MCF 10A (cell line): ENCODE measurements around the gene COMMD4. TPM values are rescaled to one million over a fixed set of nuclear protein-coding genes. Genes with fewer than 3 reads are reported as not detected.

Experiments used
- BruUV-seq: library from RNA; stranded (reverse); fragments of 400-500 nt; replicated peaks from 2 replicates; lab custom pipeline; 2021; lab: Mats Ljungman, UMichigan
- CTCF ChIA-PET: fragments of 300-600 bp; sonication (Branson Sonifier 250); formaldehyde crosslinking; extraction: SDS; loops from one replicate; lab custom pipeline; 2021; ENCODE audit warnings: antibody characterized with exemption, inconsistent platforms; lab: Yijun Ruan, JAX
- POLR2A ChIA-PET: fragments of 300-600, 350-650 bp; sonication (Branson Sonifier 250); formaldehyde crosslinking; extraction: SDS; loops from one replicate; lab custom pipeline; 2020; ENCODE audit warnings: antibody characterized with exemption, inconsistent platforms; lab: Yijun Ruan, JAX
- DNase-seq: peaks from one replicate; pipeline ENCODE4 v3.0.0-alpha.2; 2018; ENCODE audit not compliant: unreplicated experiment
- H3K27ac Mint-ChIP-seq: one replicate; pipeline ENCODE4 v1.8.0; 2022; ENCODE audit warnings: mild to moderate bottlenecking, low read depth, mixed read lengths; ENCODE audit not compliant: unreplicated experiment
- H3K27me3 Mint-ChIP-seq: one replicate; pipeline ENCODE4 v1.8.0; 2022; ENCODE audit warnings: mixed read lengths; ENCODE audit not compliant: insufficient read depth, unreplicated experiment
- H3K36me3 Mint-ChIP-seq: one replicate; pipeline ENCODE4 v1.8.0; 2022; ENCODE audit warnings: mild to moderate bottlenecking, moderate library complexity, mixed read lengths; ENCODE audit not compliant: insufficient read depth, unreplicated experiment
- H3K4me1 Mint-ChIP-seq: one replicate; pipeline ENCODE4 v1.8.0; 2022; ENCODE audit warnings: mixed read lengths; ENCODE audit not compliant: insufficient read depth, unreplicated experiment
- H3K4me3 Mint-ChIP-seq: one replicate; pipeline ENCODE4 v1.8.0; 2022; ENCODE audit warnings: mild to moderate bottlenecking, moderate library complexity, mixed read lengths; ENCODE audit not compliant: unreplicated experiment
- H3K9me3 Mint-ChIP-seq: one replicate; pipeline ENCODE4 v1.8.0; 2022; ENCODE audit warnings: mixed read lengths; ENCODE audit not compliant: unreplicated experiment
- CTCF ChIP-seq: fragments of 200-600 bp; IDR thresholded peaks from one replicate; pipeline ENCODE4 v1.8.0; 2022; ENCODE audit warnings: antibody characterized with exemption, mild to moderate bottlenecking; ENCODE audit not compliant: unreplicated experiment
- intact Hi-C: fragments of 100-400 bp; cut with micrococcal nuclease; formaldehyde crosslinking; loops from 2 replicates; pipeline ENCODE4 v1.14.1; 2022
- total RNA-seq: library from RNA; stranded (reverse); gene quantifications from 2 replicates; pipeline ENCODE4 v1.2.3, GENCODE V29; 2022

COMMD4 gene
- total RNA-seq, 1 experiment from 2014 or later = 47.3 TPM

DNA sequence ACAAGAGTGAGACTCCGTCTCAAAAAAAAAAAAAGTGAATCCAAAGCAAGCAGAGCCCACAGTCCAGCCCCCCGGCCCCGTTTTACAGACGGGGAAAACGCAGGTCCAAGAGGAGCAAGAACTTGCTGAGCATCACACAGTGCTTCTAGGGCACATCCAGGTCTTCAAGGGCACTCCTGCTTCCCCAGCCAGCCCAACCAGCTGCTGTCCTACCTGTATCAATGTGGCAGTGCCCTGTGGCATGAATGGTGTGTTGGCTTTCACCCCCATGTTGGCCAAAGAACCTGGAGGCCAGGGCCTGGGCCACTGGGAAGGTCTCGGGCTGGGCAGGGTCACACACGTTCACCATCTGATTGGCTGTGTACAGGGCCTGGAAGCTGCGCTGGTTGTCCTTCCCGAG lies 27.9 kb downstream of the COMMD4 start:
- no peaks in the 10 kb centered on the region for H3K27me3 Mint-ChIP-seq
- intact Hi-C loops = no loop called here
- H3K27ac Mint-ChIP-seq = no peak overlapping the region
- H3K4me3 Mint-ChIP-seq = no peak overlapping the region
- no TSS peak for BruUV-seq
- POLR2A ChIA-PET = interaction anchor here (0.6 to 0.8 kb wide), 2 partner anchors 28 to 298 kb away, joined by 3 read pairs; partner anchors contain the start of gene COMMD4
- peaks cover 55% of the 10 kb centered on the region for H3K36me3 Mint-ChIP-seq
- no peak for DNase-seq
- TF ChIP-seq CTCF = no peak
- CTCF ChIA-PET = interaction anchor here (1.5 kb wide), 1 partner anchor 438 kb away, joined by 3 read pairs; no protein-coding TSS in a partner anchor
- no peaks in the 10 kb centered on the region for H3K4me1 Mint-ChIP-seq
- H3K9me3 Mint-ChIP-seq = no peaks in the 10 kb centered on the region

GRCh38 chr15:75364881-75365280 lies 29.0 kb downstream of the COMMD4 start:
- BruUV-seq = no TSS peak
- ChIA-PET POLR2A (no interaction called here), CTCF (no interaction called here)
- no peak overlapping the region for H3K4me3 Mint-ChIP-seq
- no peak for TF ChIP-seq CTCF
- intact Hi-C loops = loop anchor here (5.0 kb wide), 3 partner anchors 142 to 257 kb away; partner anchors contain the start of gene PTPN9
- peaks cover 7% of the 10 kb centered on the region for H3K4me1 Mint-ChIP-seq
- no peak overlapping the region for H3K27ac Mint-ChIP-seq
- no peaks in the 10 kb centered on the region for H3K27me3 Mint-ChIP-seq
- H3K9me3 Mint-ChIP-seq = no peaks in the 10 kb centered on the region
- no peak for DNase-seq
- peaks cover 59% of the 10 kb centered on the region for H3K36me3 Mint-ChIP-seq

GRCh38 chr15:75366163-75366562 lies 30.3 kb downstream of the COMMD4 start:
- CTCF ChIA-PET = interaction anchor here (0.6 to 1.0 kb wide), 3 partner anchors 87 to 603 kb away, joined by 3 to 4 read pairs (median 3); no protein-coding TSS in a partner anchor
- no peak for DNase-seq
- no TSS peak for BruUV-seq
- TF ChIP-seq CTCF = no peak
- peaks cover 59% of the 10 kb centered on the region for H3K36me3 Mint-ChIP-seq
- intact Hi-C loops = loop anchor here (2.0 to 5.0 kb wide), 4 partner anchors 141 to 319 kb away; partner anchors contain the start of gene PTPN9
- H3K4me1 Mint-ChIP-seq = peaks cover 8% of the 10 kb centered on the region
- H3K4me3 Mint-ChIP-seq = no peak overlapping the region
- no peaks in the 10 kb centered on the region for H3K9me3 Mint-ChIP-seq
- H3K27ac Mint-ChIP-seq = no peak overlapping the region
- no peaks in the 10 kb centered on the region for H3K27me3 Mint-ChIP-seq
- POLR2A ChIA-PET = interaction anchor here (0.9 to 7.5 kb wide), 2 partner anchors 11 to 88 kb away, joined by 3 to 245 read pairs; partner anchors contain the start of gene SIN3A

GRCh38 chr15:75367006-75367405 lies 31.1 kb downstream of the COMMD4 start:
- H3K27ac Mint-ChIP-seq = peak overlapping the region; percentile 96
- DNase-seq = no peak
- intact Hi-C loops = loop anchor here (1.0 to 5.0 kb wide), 5 partner anchors 140 to 318 kb away; partner anchors contain the start of gene PTPN9
- no peaks in the 10 kb centered on the region for H3K9me3 Mint-ChIP-seq
- ChIA-PET CTCF (interaction anchor here (0.6 to 2.3 kb wide), 18 partner anchors 11 to 998 kb away, joined by 3 to 23 read pairs (median 3); no protein-coding TSS in a partner anchor), POLR2A (interaction anchor here (0.9 to 7.5 kb wide), 10 partner anchors 8 to 294 kb away, joined by 3 to 245 read pairs (median 15); partner anchors contain the start of genes COMMD4, IMP3, NEIL1 and SIN3A)
- peaks cover 67% of the 10 kb centered on the region for H3K36me3 Mint-ChIP-seq
- H3K27me3 Mint-ChIP-seq = no peaks in the 10 kb centered on the region
- peaks cover 8% of the 10 kb centered on the region for H3K4me1 Mint-ChIP-seq
- TF ChIP-seq CTCF = no peak
- BruUV-seq = TSS peak; percentile 25
- H3K4me3 Mint-ChIP-seq = no peak overlapping the region
